ENCODE results near the gene RERE. TPM values are rescaled to one million over a fixed set of nuclear protein-coding genes. Genes with fewer than 3 reads are reported as not detected.

Gene RERE
- total RNA-seq, 1 donor from 2014 or later: 252 TPM

DNA sequence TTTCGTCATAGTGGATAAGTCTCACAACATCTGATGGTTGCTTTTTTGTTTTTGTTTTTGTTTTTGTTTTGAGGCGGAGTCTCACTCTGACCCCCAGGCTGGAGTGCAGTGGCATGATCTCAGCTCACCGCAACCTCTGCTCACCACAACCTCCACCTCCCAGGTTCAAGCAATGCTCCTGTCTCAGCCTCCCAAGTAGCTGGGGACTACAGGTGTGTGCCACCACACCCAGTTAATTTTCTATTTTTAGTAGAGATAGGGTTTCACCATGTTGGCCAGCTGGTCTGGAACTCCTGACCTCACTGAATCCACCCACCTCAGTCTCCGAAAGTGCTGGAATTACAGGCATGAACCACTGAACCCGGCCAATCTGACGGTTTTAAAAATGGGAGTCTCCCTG, 109.2 kb downstream of the RERE start:
- peak overlapping the region; percentile 44 for H3K4me3 Mint-ChIP-seq (ENCODE audit: unreplicated experiment)
- TF ChIP-seq CTCF (IDR thresholded peaks at IDR 0.05; ENCODE audit: partially characterized antibody, unreplicated experiment): no peak
- H3K9me3 Mint-ChIP-seq (ENCODE audit: unreplicated experiment): peaks cover 10% of the 10 kb centered on the region
- H3K4me1 Mint-ChIP-seq (ENCODE audit: low read depth, unreplicated experiment): peaks cover 61% of the 10 kb centered on the region
- H3K27ac Mint-ChIP-seq (ENCODE audit: unreplicated experiment): peak overlapping the region; percentile 82
- DNase-seq: no peak
- no peaks in the 10 kb centered on the region for H3K36me3 Mint-ChIP-seq (ENCODE audit: unreplicated experiment)
- H3K27me3 Mint-ChIP-seq (ENCODE audit: unreplicated experiment): peaks cover 11% of the 10 kb centered on the region

GRCh38 chr1:8706995-8707396, 110.4 kb downstream of the RERE start:
- Mint-ChIP-seq H3K27me3 (ENCODE audit: unreplicated experiment) (peaks cover 11% of the 10 kb centered on the region), H3K9me3 (ENCODE audit: unreplicated experiment) (peaks cover 15% of the 10 kb centered on the region), H3K36me3 (ENCODE audit: unreplicated experiment) (no peaks in the 10 kb centered on the region), H3K27ac (ENCODE audit: unreplicated experiment) (peak overlapping the region; percentile 92), H3K4me1 (ENCODE audit: low read depth, unreplicated experiment) (peaks cover 51% of the 10 kb centered on the region), H3K4me3 (ENCODE audit: unreplicated experiment) (peak overlapping the region; percentile 80)
- TF ChIP-seq CTCF (IDR thresholded peaks at IDR 0.05; ENCODE audit: partially characterized antibody, unreplicated experiment): no peak
- no peak for DNase-seq

DNA sequence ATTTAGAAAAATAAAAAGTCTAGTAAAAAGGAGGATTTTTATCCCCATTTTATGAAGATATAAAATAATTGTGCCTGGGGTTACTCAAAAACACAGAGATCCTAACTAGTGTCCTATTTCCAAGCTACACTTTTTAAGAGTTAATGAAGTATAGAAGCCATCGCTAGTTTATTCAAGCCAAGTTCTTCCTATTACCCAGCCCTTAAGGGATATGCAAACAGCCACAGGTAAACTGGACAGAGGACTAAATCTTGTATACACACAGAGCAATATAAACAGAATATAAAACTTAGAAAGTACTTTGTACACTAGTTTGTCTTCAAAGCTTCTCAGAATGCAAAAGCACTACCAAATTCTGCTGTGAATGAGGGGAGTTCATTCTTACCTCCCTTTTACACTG, 111.1 kb downstream of the RERE start:
- DNase-seq: no peak
- Mint-ChIP-seq H3K27ac (ENCODE audit: unreplicated experiment) (no peak overlapping the region), H3K9me3 (ENCODE audit: unreplicated experiment) (peaks cover 16% of the 10 kb centered on the region), H3K27me3 (ENCODE audit: unreplicated experiment) (peaks cover 16% of the 10 kb centered on the region), H3K4me3 (ENCODE audit: unreplicated experiment) (no peak overlapping the region), H3K4me1 (ENCODE audit: low read depth, unreplicated experiment) (peaks cover 45% of the 10 kb centered on the region), H3K36me3 (ENCODE audit: unreplicated experiment) (no peaks in the 10 kb centered on the region)
- TF ChIP-seq CTCF (IDR thresholded peaks at IDR 0.05; ENCODE audit: partially characterized antibody, unreplicated experiment): no peak

DNA sequence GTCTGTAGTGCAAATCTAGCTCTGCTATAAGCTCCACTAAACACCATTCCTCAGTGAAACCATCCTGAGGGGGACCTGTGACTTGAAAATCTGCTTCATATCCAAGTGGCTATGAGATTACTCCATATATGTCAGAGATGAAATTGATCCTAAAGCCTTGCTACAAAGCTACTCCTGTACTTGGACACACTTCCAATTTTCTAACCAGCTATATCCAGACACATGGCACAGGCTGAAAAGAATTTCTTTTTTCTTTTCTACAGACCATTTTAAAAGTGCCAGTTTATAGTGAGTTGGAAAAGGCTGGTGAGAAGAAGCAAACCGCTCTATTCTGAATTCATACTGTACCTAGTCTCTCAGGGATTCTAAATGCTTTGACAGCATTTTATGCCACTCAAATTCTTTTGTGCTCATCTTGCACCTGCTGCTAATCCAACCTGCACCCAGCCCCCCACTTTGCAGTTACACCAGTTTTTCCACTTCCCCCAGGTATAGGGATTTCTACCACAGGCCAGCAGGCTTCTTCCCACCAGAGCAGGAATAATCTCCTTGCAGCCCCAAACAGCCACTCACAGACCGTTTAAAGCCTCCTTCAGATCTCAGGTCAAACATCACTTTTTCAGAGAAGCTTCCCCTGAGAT, 112.5 kb downstream of the RERE start:
- H3K36me3 Mint-ChIP-seq (ENCODE audit: unreplicated experiment): no peaks in the 10 kb centered on the region
- peak overlapping the region; percentile 76 for H3K27ac Mint-ChIP-seq (ENCODE audit: unreplicated experiment)
- H3K4me1 Mint-ChIP-seq (ENCODE audit: low read depth, unreplicated experiment): peaks cover 40% of the 10 kb centered on the region
- H3K4me3 Mint-ChIP-seq (ENCODE audit: unreplicated experiment): peak overlapping the region; percentile 84
- no peak for TF ChIP-seq CTCF (IDR thresholded peaks at IDR 0.05; ENCODE audit: partially characterized antibody, unreplicated experiment)
- peaks cover 18% of the 10 kb centered on the region for H3K9me3 Mint-ChIP-seq (ENCODE audit: unreplicated experiment)
- H3K27me3 Mint-ChIP-seq (ENCODE audit: unreplicated experiment): peaks cover 18% of the 10 kb centered on the region
- no peak for DNase-seq

All from glutamatergic neuron (in vitro differentiated cells).